Activated CD8-positive, alpha-beta T cell treated with anti-CD3 and anti-CD28 coated beads, Interleukin-2, amount 10 ng/mL, durations not matched to agents 7 days and 5 days (primary cell): Measurements from ENCODE around the gene WBP2NL. TPM values are rescaled to one million over a fixed set of nuclear protein-coding genes. Genes with fewer than 3 reads are reported as not detected.
"Not testable (repeated sequence)": the region's sequence is repeated elsewhere in the genome, so short reads cannot be mapped to it uniquely, and the experiment has no call there.

Experiments used
- ATAC-seq: fragments of 150-1000 bp; cut with Tn5 transposase; one replicate; pipeline ENCODE4 v1.10.0; 2021; ENCODE audit warnings: moderate library complexity
- CTCF ChIA-PET: fragments of 350-600 bp; sonication (Branson Sonifier 250); formaldehyde crosslinking; loops from one replicate; lab custom pipeline; 2021; ENCODE audit warnings: antibody characterized with exemption; lab: Charles Lee
- POLR2A ChIA-PET: fragments of 350-600 bp; sonication (Branson Sonifier 250); formaldehyde crosslinking; loops from one replicate; lab custom pipeline; 2021; ENCODE audit warnings: antibody characterized with exemption; lab: Charles Lee
- DNase-seq: peaks from one replicate; pipeline ENCODE4 v3.0.0-alpha.2; 2020
- H3K27ac Mint-ChIP-seq: one replicate; pipeline ENCODE4 v1.8.0; 2021; ENCODE audit warnings: mild to moderate bottlenecking, mixed read lengths
- H3K27me3 Mint-ChIP-seq: one replicate; pipeline ENCODE4 v1.8.0; 2021; ENCODE audit warnings: low read depth, mixed read lengths
- H3K36me3 Mint-ChIP-seq: one replicate; pipeline ENCODE4 v1.8.0; 2021; ENCODE audit warnings: low read depth, mixed read lengths
- H3K4me1 Mint-ChIP-seq: one replicate; pipeline ENCODE4 v1.8.0; 2021; ENCODE audit warnings: low read depth, mixed read lengths
- H3K4me3 Mint-ChIP-seq: one replicate; pipeline ENCODE4 v1.8.0; 2021; ENCODE audit warnings: mild to moderate bottlenecking, mixed read lengths
- H3K9me3 Mint-ChIP-seq: one replicate; pipeline ENCODE4 v1.8.0; 2022; ENCODE audit warnings: mixed read lengths; ENCODE audit not compliant: insufficient read depth
- total RNA-seq, 2 experiments: library from RNA; stranded (reverse); gene quantifications; one replicate each; pipeline ENCODE4 v1.2.3, GENCODE V29; 2021

WBP2NL gene
- total RNA-seq, 2 experiments from 2014 or later, result 1.1 to 1.3 TPM

DNA sequence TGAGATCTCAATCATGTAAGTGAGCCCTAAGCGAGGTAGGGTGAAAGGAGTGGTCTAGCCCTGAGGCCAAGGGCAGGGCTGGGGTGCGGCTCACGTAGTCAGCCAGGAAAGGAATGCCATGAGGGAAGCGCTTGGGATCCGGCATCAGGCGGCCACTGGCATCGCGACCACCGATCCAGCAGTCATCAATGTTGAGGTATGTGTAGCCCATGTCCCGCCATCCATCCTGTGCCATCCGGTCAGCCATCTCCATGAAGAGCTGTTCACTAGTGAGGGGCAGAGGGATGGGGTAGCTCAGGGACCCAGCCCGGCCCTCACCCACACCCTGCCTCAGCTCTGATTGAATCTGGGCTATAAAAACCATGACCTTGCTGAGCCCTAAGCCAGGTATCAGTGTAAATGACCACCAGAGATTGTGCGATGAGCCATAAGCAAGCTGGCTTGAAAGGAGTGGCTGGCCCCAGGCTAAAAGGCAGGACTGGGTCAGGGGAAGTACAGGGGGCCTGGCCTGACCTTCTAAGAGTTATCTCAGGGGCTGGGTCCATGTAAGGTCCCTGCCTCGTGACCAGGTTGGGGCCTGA is 69.2 kb downstream of the WBP2NL start:
- Mint-ChIP-seq H3K27ac (no peak overlapping the region), H3K4me3 (no peak overlapping the region), H3K4me1 (peaks cover 29% of the 10 kb centered on the region), H3K36me3 (peaks cover 32% of the 10 kb centered on the region), H3K9me3 (no peaks in the 10 kb centered on the region), H3K27me3 (no peaks in the 10 kb centered on the region)
- POLR2A ChIA-PET, result no interaction called here
- ATAC-seq, result no peak
- CTCF ChIA-PET, result no interaction called here
- no peak for DNase-seq

DNA sequence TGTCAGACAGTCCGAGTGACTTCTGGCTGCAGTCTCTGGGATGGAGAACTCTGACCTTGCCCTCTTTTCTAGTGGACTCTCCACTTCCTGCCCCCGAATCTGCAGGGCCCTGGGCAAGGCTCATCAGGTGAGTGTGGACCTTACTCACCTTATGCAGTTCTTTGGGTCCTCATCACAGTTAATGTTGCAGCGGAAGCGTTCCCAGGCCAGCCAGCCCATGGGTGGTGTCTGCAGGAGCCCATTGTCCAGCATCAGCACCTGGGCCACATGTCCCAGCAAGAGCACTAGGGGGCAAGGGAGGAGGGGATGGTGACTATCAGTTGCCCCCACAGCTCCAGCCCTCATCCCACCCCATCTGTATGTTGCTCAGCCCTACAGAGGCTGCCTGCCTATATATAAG is 69.7 kb downstream of the WBP2NL start:
- CTCF ChIA-PET, result interaction anchor here (1.0 kb wide), 1 partner anchor 23 kb away, joined by 3 read pairs; no protein-coding TSS in a partner anchor
- no peaks in the 10 kb centered on the region for H3K27me3 Mint-ChIP-seq
- no peaks in the 10 kb centered on the region for H3K9me3 Mint-ChIP-seq
- ATAC-seq (no peak), DNase-seq (no peak)
- peaks cover 27% of the 10 kb centered on the region for H3K36me3 Mint-ChIP-seq
- POLR2A ChIA-PET, result interaction anchor here (3.3 kb wide), 1 partner anchor 11 kb away, joined by 26 read pairs; the partner anchor contains the start of gene SMDT1
- no peak overlapping the region for H3K4me3 Mint-ChIP-seq
- peaks cover 33% of the 10 kb centered on the region for H3K4me1 Mint-ChIP-seq
- no peak overlapping the region for H3K27ac Mint-ChIP-seq

DNA sequence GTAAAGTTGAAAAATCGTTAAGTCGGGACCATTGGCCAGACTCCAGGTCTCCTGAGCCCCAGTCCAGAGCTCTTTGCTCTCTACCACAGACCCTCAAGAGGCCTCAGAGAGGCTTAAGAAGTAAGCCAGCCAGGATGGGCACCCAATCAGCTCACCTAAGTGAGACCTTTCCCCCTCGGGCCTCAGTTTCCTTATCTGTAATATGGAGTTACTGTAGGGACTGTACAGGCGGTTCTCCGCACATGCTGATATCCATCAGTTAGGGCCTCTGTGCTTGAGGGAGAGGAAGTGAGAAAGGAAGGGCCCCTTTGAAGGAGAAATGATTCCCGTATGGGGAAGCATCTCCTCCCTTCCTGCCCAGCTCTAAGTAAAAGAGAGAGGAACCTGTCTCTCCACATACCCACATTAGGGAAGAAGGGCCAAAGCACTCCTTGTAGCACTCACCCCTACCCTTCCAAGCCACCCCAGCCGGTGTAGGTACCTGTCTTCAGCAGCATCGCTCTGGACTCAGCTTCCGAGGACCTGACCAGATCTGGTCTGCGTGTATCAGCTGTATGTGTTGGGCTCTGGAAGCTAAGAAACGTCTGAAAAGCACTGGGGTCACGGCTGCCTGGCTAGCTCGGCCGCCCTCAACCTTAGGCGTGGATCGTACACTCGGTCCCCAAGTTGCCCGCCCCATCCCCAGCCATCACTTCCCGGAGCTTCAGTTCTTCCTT is 71.4 kb downstream of the WBP2NL start:
- DNase-seq, result peak; percentile 36
- Mint-ChIP-seq H3K4me3 (peak overlapping the region; percentile 86), H3K27ac (peak overlapping the region; percentile 93), H3K4me1 (peaks cover 37% of the 10 kb centered on the region), H3K27me3 (no peaks in the 10 kb centered on the region), H3K36me3 (peaks cover 25% of the 10 kb centered on the region), H3K9me3 (no peaks in the 10 kb centered on the region)
- ChIA-PET CTCF (interaction anchor here (0.5 to 1.9 kb wide), 7 partner anchors 10 to 387 kb away, joined by 3 to 9 read pairs (median 3); partner anchors contain the start of genes NDUFA6 and WBP2NL), POLR2A (interaction anchor here (1.0 to 3.3 kb wide), 5 partner anchors 10 to 127 kb away, joined by 3 to 26 read pairs (median 5); partner anchors contain the start of genes NDUFA6, SMDT1 and WBP2NL)
- no peak for ATAC-seq

DNA sequence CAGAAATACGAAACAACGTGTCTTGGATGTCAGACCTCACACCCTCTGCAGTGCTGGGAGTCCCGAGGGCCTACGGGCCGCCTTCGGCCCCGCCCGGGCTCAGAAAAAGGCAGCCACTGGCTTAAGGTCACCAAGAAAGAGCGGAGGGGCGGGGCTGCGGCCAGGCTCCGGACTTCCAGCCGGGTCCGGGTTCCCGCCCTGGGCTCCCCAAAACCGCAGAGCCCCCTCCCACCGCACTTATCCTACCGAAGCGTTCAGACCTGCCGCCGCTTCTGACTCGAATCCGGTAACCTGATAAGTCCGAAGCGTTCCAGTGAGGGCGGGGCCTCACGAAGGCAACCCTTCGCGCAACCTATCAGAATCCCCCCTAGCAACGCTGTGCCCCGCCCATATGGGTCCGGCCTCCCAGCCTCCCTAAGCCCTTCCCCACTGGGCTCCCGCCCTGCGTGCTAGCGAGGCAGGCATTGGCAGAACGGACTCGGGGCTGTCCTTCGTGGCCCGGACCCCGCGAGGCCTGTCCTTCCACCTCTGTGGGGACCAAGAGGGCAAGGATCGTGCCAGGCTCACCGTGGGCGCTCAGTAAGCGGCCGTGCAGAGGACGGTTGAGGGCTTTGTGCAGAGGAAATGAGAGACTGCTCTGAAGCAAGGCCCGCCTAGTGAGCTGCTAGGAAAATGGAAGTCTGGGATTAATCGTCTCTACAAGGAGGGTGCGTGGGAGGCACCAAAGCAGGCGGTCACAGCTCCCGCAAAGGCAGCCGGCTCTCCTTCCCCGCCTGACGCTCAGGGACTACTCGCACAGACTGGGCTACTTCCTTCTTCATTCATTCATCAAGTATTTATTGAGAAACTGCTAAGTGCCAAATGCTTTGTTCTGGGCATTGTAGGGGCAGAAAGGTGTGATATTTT is 72.2 kb downstream of the WBP2NL start, which contains the start of gene NAGA:
NAGA (minus strand) TSS at position 296 of the 906 bp plus-strand sequence. CDS start 515 bp downstream, outside the sequence.
- peaks cover 39% of the 10 kb centered on the region for H3K4me1 Mint-ChIP-seq
- H3K9me3 Mint-ChIP-seq, result no peaks in the 10 kb centered on the region
- H3K27ac Mint-ChIP-seq, result peak within 1 kb of the TSS; percentile 93
- H3K4me3 Mint-ChIP-seq, result peak within 1 kb of the TSS; percentile 86
- peak; percentile 99 for ATAC-seq
- H3K27me3 Mint-ChIP-seq, result no peaks in the 10 kb centered on the region
- peaks cover 17% of the 10 kb centered on the region for H3K36me3 Mint-ChIP-seq
- ChIA-PET CTCF (interaction anchor here (0.5 to 1.9 kb wide), 8 partner anchors 9 to 386 kb away, joined by 3 to 9 read pairs (median 5); partner anchors contain the start of genes NDUFA6, SMDT1 and WBP2NL), POLR2A (interaction anchor here (0.9 to 3.3 kb wide), 7 partner anchors 9 to 289 kb away, joined by 3 to 26 read pairs (median 4); partner anchors contain the start of genes NDUFA6, SMDT1 and WBP2NL)
- peak; percentile 97 for DNase-seq

DNA sequence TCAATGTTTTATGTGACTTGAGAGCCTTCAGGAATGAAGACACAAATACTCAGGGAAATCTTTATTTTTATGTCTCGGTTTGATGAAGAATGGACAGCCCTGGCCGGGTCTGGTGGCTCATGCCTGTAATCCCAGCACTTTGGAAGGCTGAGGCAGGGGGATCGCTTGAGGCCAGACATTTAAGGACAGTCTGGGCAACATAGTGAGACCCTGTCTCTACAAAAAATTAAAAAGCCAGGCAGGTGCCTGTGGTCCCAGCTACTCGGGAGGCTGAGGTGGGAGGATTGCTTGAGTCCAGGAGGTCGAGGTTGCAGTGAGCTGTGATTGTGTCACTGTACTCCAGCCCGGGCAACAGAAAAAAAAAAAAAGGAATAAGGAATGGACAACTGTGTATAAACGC is 72.9 kb downstream of the WBP2NL start:
- ChIA-PET POLR2A (interaction anchor here (0.6 to 3.3 kb wide), 4 partner anchors 8 to 290 kb away, joined by 3 to 26 read pairs (median 4); partner anchors contain the start of genes SMDT1 and WBP2NL), CTCF (interaction anchor here (1.3 to 1.9 kb wide), 4 partner anchors 8 to 131 kb away, joined by 5 to 9 read pairs (median 5); partner anchors contain the start of genes NDUFA6 and SMDT1)
- H3K27me3 Mint-ChIP-seq, H3K9me3 Mint-ChIP-seq, DNase-seq, ATAC-seq: not testable (repeated sequence)
- Mint-ChIP-seq H3K4me3 (peak overlapping the region; percentile 86), H3K27ac (peak overlapping the region; percentile 93), H3K36me3 (peaks cover 14% of the 10 kb centered on the region), H3K4me1 (peaks cover 39% of the 10 kb centered on the region)

DNA sequence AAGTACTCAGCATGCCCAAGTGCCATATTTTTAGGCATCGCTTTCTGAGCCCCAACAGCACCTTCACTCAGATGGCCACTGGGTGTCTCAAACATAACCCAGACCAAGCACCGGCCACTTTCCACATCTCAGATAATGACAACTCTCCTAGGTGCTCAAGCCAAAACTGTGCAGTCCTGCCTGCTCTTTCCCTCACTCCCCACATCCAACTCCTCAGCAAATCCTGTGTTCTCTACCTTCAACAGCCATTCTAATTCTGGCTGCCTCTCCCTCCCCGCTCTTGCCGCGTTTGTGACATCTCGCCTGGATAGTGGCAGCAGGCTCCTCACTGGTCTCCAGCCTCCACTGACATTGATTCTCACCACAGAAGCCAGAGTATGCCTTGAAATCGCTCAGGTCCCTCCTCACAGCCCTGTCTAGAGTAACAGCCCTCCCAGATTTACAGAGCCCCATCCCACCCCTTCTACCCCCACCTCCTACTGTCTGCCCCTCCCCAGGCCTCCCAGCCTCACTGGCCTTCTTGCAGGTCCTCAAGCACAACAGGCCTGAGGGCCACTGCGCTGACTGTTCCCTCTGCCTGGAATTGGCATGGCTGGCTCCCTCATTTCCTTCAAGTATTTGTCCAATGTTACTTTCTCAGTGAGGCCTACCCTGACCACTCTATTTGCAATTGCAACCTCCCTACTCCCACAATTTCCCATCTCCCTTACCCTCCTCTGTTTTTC is 74.2 kb downstream of the WBP2NL start:
- no peaks in the 10 kb centered on the region for H3K27me3 Mint-ChIP-seq
- POLR2A ChIA-PET, result no interaction called here
- no peak for DNase-seq
- H3K27ac Mint-ChIP-seq, result peak overlapping the region; percentile 7
- H3K4me3 Mint-ChIP-seq, result no peak overlapping the region
- H3K4me1 Mint-ChIP-seq, result peaks cover 39% of the 10 kb centered on the region
- no peak for ATAC-seq
- CTCF ChIA-PET, result no interaction called here
- no peaks in the 10 kb centered on the region for H3K9me3 Mint-ChIP-seq
- H3K36me3 Mint-ChIP-seq, result peaks cover 7% of the 10 kb centered on the region

DNA sequence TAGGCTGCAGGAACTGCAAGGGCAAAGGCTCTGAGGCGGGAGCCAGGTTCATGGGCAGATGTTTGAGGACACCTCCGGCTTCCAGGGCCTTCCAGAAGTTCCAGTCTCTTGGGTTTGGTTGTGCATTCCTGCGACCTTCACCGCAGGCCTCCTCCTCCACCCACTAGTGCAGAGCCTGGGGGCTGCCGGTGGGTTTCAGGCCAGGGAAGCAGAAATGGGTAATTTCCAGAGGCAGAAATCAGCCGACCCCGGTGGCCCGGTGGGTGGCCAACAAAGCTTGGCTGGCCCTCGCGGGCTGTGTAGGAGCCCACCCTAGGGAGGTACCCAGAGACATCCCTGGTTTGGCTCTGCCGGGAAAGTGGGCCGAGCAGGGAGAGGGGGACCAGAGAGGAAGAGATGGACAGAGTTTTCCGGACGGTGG is 75.0 kb downstream of the WBP2NL start:
- H3K4me1 Mint-ChIP-seq, result peaks cover 44% of the 10 kb centered on the region
- peak overlapping the region; percentile 57 for H3K27ac Mint-ChIP-seq
- CTCF ChIA-PET, result no interaction called here
- no peaks in the 10 kb centered on the region for H3K27me3 Mint-ChIP-seq
- DNase-seq (no peak), ATAC-seq (no peak)
- H3K4me3 Mint-ChIP-seq, result peak overlapping the region; percentile 48
- POLR2A ChIA-PET, result interaction anchor here (0.7 kb wide), 1 partner anchor 18 kb away, joined by 5 read pairs; no protein-coding TSS in a partner anchor
- peaks cover 5% of the 10 kb centered on the region for H3K36me3 Mint-ChIP-seq
- no peaks in the 10 kb centered on the region for H3K9me3 Mint-ChIP-seq

DNA sequence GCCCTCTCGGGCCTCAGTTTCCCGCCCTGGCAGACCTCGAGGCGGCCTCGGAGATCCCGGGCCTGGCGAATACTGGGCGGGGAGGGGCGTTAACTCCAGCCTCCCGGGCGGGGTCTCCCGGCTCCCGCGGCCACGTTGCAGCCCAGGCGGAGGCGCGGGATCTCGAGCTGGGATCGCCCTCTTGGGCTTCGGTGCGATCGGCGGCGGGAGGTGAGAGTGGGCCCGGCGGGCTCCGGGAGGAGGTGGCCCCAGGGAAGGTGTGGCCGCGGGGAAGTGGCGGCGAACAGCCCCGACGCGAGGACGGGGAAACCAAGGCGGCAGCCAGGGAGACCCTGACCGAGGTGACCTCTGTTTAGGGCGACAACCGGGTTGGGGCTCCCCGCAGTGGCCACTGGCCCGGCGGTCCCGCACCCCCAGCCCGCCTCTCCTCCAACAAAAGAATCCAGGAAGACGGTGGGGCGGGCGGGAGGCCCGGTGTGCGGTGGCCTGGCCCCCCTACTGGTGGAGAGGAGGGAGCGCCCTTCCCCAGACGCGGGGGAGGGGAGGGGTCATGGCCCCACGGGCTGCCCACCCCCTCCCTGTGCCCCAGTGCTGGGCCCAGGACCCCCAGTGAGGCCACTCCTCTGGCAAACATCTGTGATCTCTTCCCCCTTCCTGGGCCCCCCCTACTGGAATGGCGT is 75.7 kb downstream of the WBP2NL start, which contains the start of gene PHETA2:
PHETA2 (plus strand) TSS at position 117 of the 680 bp plus-strand sequence. CDS start 3,046 bp downstream, outside the sequence.
- CTCF ChIA-PET, result no interaction called here
- DNase-seq (peak; percentile 51), ATAC-seq (no peak)
- H3K4me1 Mint-ChIP-seq, result peaks cover 48% of the 10 kb centered on the region
- peak within 1 kb of the TSS; percentile 57 for H3K27ac Mint-ChIP-seq
- POLR2A ChIA-PET, result interaction anchor here (0.7 kb wide), 1 partner anchor 17 kb away, joined by 5 read pairs; no protein-coding TSS in a partner anchor
- no peaks in the 10 kb centered on the region for H3K9me3 Mint-ChIP-seq
- peak within 1 kb of the TSS; percentile 50 for H3K4me3 Mint-ChIP-seq
- H3K27me3 Mint-ChIP-seq, result no peaks in the 10 kb centered on the region
- H3K36me3 Mint-ChIP-seq, result peaks cover 2% of the 10 kb centered on the region

DNA sequence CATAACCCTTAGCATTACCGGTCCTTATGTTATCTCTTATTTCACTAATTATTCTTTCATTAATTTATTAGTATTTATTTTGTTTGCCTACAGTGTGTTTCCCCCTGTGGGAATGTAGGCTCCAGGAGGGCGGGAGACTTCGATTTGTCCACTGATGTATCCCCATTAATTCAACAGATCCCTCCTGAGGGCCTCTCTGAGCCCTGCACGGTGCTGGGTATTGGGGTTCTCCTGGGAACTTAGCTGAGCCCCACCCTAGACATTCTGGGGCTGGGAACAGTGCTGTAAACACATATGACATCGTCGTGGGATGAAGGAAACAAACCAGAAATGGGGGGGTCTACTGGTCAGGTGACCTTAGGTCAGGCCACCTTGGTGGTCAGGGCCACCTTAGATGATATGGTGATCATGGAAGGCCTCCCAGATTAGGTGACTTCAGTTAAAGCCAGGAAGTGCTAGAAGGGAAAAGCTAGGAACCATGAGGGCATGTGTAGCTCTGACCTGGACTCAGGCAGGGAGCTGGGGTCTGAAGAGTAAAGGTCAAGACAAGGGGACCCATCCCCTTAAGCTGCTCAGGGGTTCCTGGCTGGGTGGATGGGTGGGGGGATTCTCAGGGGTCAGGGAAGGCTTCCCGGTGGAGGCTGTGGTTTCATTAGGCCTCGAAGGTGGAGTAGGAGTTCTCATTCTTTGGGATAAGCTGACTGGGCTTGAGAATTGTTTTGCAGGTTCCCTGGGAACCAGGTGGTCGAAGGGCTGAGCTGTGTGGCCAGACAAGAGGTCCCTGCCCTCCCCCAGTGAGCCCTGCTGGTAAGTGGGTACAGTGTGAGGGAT is 76.5 kb downstream of the WBP2NL start:
- H3K36me3 Mint-ChIP-seq, result peaks cover 4% of the 10 kb centered on the region
- ATAC-seq (no peak), DNase-seq (no peak)
- H3K4me1 Mint-ChIP-seq, result peaks cover 45% of the 10 kb centered on the region
- no peaks in the 10 kb centered on the region for H3K9me3 Mint-ChIP-seq
- POLR2A ChIA-PET, result interaction anchor here (0.7 to 1.8 kb wide), 2 partner anchors 15 to 294 kb away, joined by 3 to 9 read pairs; partner anchors contain the start of gene NDUFA6
- CTCF ChIA-PET, result interaction anchor here (1.4 to 2.3 kb wide), 4 partner anchors 15 to 118 kb away, joined by 4 to 20 read pairs (median 6); partner anchors contain the start of gene NDUFA6
- peak overlapping the region; percentile 48 for H3K27ac Mint-ChIP-seq
- peak overlapping the region; percentile 49 for H3K4me3 Mint-ChIP-seq
- H3K27me3 Mint-ChIP-seq, result no peaks in the 10 kb centered on the region
